SK-N-MC (cell line): ENCODE data around the gene PLXNB2.

ENCODE experiments used
- DNase-seq: peaks from one replicate; pipeline ENCODE4 v3.0.0-alpha.2; 2011; ENCODE audit warnings: low read depth, low spot score
- H3K27ac ChIP-seq: fragments of 200-600 bp; sonication (generic); 2 replicates; pipeline ENCODE4 v1.5.1; 2016; ENCODE audit warnings: mixed run types
- H3K36me3 ChIP-seq: fragments of 200-600 bp; sonication (generic); 2 replicates; pipeline ENCODE4 v1.6.1; 2017; ENCODE audit warnings: antibody characterized with exemption, low read length, mixed read lengths; ENCODE audit not compliant: insufficient read depth
- H3K4me3 ChIP-seq: fragments of 200-600 bp; sonication (generic); 2 replicates; pipeline ENCODE4 v1.5.1; 2016
- H3K9ac ChIP-seq: fragments of 200-600 bp; sonication (generic); 2 replicates; pipeline ENCODE4 v1.8.0; 2017; ENCODE audit warnings: mixed run types, mixed read lengths; ENCODE audit not compliant: insufficient read length
- H3K9me3 ChIP-seq: fragments of 200-600 bp; sonication (generic); 2 replicates; pipeline ENCODE4 v1.6.1; 2017; ENCODE audit warnings: low read depth, mild to moderate bottlenecking, antibody characterized with exemption, low read length, moderate library complexity, mixed read lengths
- EZH2 ChIP-seq: fragments of 200-600 bp; sonication (generic); IDR thresholded peaks from one replicate; pipeline ENCODE4 v1.6.1; 2017; ENCODE audit warnings: antibody characterized with exemption
- FOXP2 ChIP-seq: optimal IDR thresholded peaks from 2 replicates; pipeline ENCODE3; 2011; ENCODE audit warnings: mild to moderate bottlenecking, moderate library complexity; ENCODE audit not compliant: insufficient read depth; ENCODE audit errors: extremely low read length, control extremely low read depth
- POLR2AphosphoS5 ChIP-seq: IDR thresholded peaks from 2 replicates; pipeline ENCODE4 v1.6.1; 2012; ENCODE audit warnings: mild to moderate bottlenecking, low read depth, low read length, borderline replicate concordance

Gene PLXNB2

GRCh38 chr22:50282361-50283155, 24.9 kb downstream of the PLXNB2 start:
- no peak overlapping the region for H3K27ac ChIP-seq
- no peak for DNase-seq
- TF ChIP-seq EZH2 (no peak), POLR2AphosphoS5 (no peak), FOXP2 (no peak)
- H3K36me3 ChIP-seq = peaks cover 40% of the 10 kb centered on the region; the same call in 1 of the 2 replicates
- H3K9me3 ChIP-seq = no peaks in the 10 kb centered on the region
- no peak overlapping the region for H3K4me3 ChIP-seq
- H3K9ac ChIP-seq = no peak overlapping the region

GRCh38 chr22:50281957-50282356, 25.5 kb downstream of the PLXNB2 start:
- H3K9ac ChIP-seq = no peak overlapping the region
- no peaks in the 10 kb centered on the region for H3K9me3 ChIP-seq
- peaks cover 44% of the 10 kb centered on the region; the same call in 1 of the 2 replicates for H3K36me3 ChIP-seq
- DNase-seq = no peak
- no peak overlapping the region for H3K4me3 ChIP-seq
- TF ChIP-seq FOXP2 (no peak), EZH2 (no peak), POLR2AphosphoS5 (no peak)
- H3K27ac ChIP-seq = no peak overlapping the region

GRCh38 chr22:50281384-50281760, 26.1 kb downstream of the PLXNB2 start:
- H3K9ac ChIP-seq = no peak overlapping the region
- H3K27ac ChIP-seq = no peak overlapping the region
- TF ChIP-seq FOXP2 (no peak), POLR2AphosphoS5 (no peak), EZH2 (no peak)
- H3K36me3 ChIP-seq = peaks cover 50% of the 10 kb centered on the region; the same call in 1 of the 2 replicates
- no peaks in the 10 kb centered on the region for H3K9me3 ChIP-seq
- no peak for DNase-seq
- H3K4me3 ChIP-seq = no peak overlapping the region

- TF ChIP-seq POLR2AphosphoS5 (no peak), FOXP2 (no peak), EZH2 (no peak)
- Histone ChIP-seq H3K9me3 (no peaks in the 10 kb centered on the region), H3K27ac (no peak overlapping the region), H3K36me3 (peaks cover 55% of the 10 kb centered on the region; the same call in 1 of the 2 replicates), H3K9ac (no peak overlapping the region), H3K4me3 (no peak overlapping the region)
- no peak for DNase-seq
Measured at GRCh38 chr22:50280708-50281383, 26.6 kb downstream of the PLXNB2 start.

- Histone ChIP-seq H3K9ac (no peak overlapping the region), H3K9me3 (no peaks in the 10 kb centered on the region), H3K27ac (no peak overlapping the region), H3K36me3 (peaks cover 62% of the 10 kb centered on the region; the same call in 1 of the 2 replicates), H3K4me3 (no peak overlapping the region)
- no peak for TF ChIP-seq FOXP2
- no peak for TF ChIP-seq EZH2
- no peak for TF ChIP-seq POLR2AphosphoS5
- no peak for DNase-seq
Measured at GRCh38 chr22:50280022-50280707, 27.3 kb downstream of the PLXNB2 start.

GRCh38 chr22:50278956-50279619, 28.4 kb downstream of the PLXNB2 start:
- peaks cover 65% of the 10 kb centered on the region; the same call in 1 of the 2 replicates for H3K36me3 ChIP-seq
- no peak overlapping the region for H3K27ac ChIP-seq
- TF ChIP-seq FOXP2 (no peak), POLR2AphosphoS5 (no peak), EZH2 (no peak)
- H3K4me3 ChIP-seq = no peak overlapping the region
- H3K9me3 ChIP-seq = no peaks in the 10 kb centered on the region
- no peak for DNase-seq
- no peak overlapping the region for H3K9ac ChIP-seq

- Histone ChIP-seq H3K36me3 (peaks cover 63% of the 10 kb centered on the region; the same call in 1 of the 2 replicates), H3K9ac (no peak overlapping the region), H3K9me3 (no peaks in the 10 kb centered on the region), H3K4me3 (no peak overlapping the region), H3K27ac (no peak overlapping the region)
- no peak for DNase-seq
- TF ChIP-seq FOXP2 = no peak
- TF ChIP-seq POLR2AphosphoS5 = no peak
- TF ChIP-seq EZH2 = no peak
Measured at GRCh38 chr22:50278461-50278860, 29.0 kb downstream of the PLXNB2 start.
